D341Med (cell line): Measurements from ENCODE around the gene RAPSN.

Experiments
- DNase-seq: peaks from one replicate; pipeline ENCODE4 v3.0.0; 2012; ENCODE audit warnings: low spot score

RAPSN gene

DNA sequence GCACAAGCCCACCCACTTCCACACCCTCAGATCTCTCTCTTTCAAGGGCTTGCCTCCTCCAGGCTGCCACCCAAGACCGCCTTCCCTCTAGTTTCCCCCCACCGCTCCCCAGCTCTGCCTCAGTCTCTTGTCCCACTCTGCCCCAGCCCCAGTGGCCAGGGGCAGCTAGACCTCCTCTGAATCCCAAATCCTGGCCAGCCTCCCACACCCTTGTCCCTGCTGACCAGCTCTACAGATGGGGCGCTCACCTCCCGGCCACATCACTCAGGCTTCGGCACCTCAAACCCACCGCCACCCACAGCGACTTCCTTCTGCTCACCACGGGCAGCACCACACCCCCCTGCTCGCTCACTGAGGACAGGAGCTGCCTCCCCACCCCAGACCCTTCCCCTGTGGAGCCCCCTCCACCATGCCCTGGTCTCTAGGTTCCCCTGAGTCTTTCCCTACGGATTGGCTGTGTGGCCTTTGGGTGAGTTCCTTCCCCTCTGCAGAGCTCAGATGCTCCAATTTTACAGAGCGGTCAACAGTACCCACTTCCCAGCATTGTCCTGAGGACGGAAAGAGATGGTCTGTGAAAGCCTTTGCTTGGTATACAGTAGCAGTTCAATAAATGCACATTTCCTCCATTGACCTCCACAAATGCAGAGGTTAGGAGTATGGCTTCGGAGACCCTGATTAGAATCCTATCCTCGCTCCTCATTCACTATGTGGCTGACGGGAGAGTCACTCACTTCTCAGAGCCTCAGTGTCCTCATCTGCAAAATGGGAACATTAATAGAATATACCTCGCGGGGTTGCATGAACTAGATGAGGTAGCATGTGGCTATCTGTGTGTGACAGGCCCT, 59.1 kb downstream of the RAPSN start:
- peak; percentile 19 for DNase-seq

DNA sequence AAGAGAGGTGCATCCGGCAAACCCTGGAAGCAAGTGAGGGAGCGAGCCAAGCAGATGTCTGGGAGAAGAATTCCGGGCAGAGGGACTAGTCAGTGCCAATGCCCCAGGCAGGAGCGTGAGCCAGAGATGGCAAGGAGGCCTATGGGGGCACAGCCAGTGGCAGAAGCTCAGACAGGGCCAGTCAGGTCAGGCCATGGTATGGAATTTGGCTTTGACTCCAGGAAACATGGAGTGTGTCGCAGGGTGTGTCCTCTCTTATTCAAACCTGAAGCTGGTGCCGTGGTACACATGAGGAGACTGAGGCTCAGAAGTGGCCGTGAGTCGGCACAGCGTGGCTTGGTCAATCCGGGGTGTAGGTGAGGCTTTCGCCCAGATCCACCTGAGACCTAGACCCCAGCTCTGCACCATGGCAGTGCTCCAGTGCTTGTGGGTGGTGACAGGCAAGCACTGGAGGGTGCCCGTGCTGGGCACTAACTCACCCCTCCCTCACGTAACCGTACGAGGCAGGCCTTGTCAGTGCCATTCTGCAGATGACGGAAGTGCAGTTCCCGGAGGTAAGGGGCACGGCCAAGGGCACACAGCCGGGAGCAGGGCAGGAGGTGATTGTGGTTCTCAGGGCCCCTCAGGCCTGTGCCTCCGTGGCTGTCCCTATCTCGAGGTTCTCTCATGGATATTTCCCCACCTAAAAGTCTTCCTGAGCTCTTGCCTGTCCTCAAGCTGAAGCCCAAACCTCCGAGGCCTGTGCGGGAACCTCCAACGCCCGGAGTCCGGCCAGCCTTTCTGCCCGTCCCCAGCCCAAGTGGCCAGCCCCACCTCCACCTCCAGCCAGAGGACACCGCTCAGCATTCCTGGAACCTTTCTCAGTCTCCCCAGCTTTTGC, 60.0 kb downstream of the RAPSN start:
- peak; percentile 17 for DNase-seq

DNA sequence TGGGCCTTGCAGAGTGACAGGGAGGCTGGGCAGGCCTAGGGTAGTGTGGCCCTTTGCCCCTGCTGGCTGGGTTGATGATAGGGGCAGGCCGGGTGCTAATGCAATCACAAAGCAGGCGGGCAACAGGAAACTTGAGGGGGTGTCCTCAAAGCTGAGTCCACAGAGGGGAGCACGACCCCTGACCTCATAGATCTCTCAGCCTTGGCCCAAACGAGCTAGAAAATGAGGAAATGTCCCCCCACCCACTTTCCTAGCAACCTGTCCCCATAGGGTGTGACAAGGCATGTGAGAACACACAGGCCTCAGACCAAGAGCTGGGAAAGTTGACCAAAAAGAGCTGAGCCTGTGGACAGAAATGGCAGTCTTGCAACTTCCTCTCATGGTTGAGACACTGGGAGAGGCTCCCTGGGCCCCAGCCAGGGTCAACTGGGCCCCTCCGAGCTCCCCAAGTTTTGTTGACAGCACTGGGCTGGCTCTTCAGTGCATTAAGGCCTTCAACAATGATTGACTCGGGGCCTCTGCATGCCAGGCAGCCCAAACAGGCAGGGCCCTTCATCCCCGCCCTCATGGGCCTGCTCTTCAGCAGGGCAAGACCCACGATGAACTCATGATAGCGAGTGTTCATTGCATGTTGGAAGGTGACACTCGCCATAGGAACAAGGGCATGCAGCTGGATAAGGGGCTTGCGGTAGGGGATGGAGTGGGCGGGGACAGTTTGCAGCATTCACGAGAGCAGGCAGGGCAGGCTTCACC, 60.8 kb downstream of the RAPSN start:
- peak; percentile 20 for DNase-seq
